CD14-positive monocyte (primary cell): ENCODE data around the gene CREG2. TPM values are rescaled to one million over a fixed set of nuclear protein-coding genes. Genes with fewer than 3 reads are reported as not detected.

ENCODE experiments used
- DNase-seq, 3 donors: peaks; one replicate each; pipeline ENCODE4 v3.0.0-alpha.2; 2011 to 2022
- H2AFZ ChIP-seq: 2 replicates; pipeline ENCODE4 v1.6.0; 2012; ENCODE audit warnings: mild to moderate bottlenecking, low read depth, low read length, inconsistent platforms; ENCODE audit not compliant: insufficient read depth, poor library complexity, severe bottlenecking
- H3K27ac ChIP-seq, 2 donors: 1 replicate in 1 of 2; 2 replicates in 1 of 2; pipeline ENCODE4 v1.5.1; 2012 to 2013; ENCODE audit warnings: low read length in 2 of 2, control low read depth in 1 of 2, inconsistent platforms in 1 of 2, low read depth in 1 of 2, mild to moderate bottlenecking in 1 of 2
- H3K27me3 ChIP-seq, 2 donors: one replicate each; pipeline versions ENCODE4 v1.6.0 to v1.6.1; 2011 to 2013; ENCODE audit warnings: low read length in 2 of 2; ENCODE audit not compliant: control insufficient read depth in 2 of 2, insufficient read depth in 2 of 2
- H3K36me3 ChIP-seq, 2 donors: replicated peaks in 1 of 2; 1 replicate in 1 of 2; 2 replicates in 1 of 2; pipeline versions ENCODE4 v1.5.1 to v1.6.1; 2012 to 2013; ENCODE audit warnings: low read length in 2 of 2, control low read depth in 1 of 2, inconsistent platforms in 1 of 2, mild to moderate bottlenecking in 1 of 2; ENCODE audit not compliant: insufficient read depth in 2 of 2, control insufficient read depth in 1 of 2
- H3K4me1 ChIP-seq, 2 donors: 1 replicate in 1 of 2; 2 replicates in 1 of 2; pipeline versions ENCODE4 v1.5.1 to v1.6.1; 2012 to 2013; ENCODE audit warnings: low read length in 2 of 2, control low read depth in 1 of 2, inconsistent platforms in 1 of 2, mild to moderate bottlenecking in 1 of 2, moderate library complexity in 1 of 2; ENCODE audit not compliant: insufficient read depth in 2 of 2, control insufficient read depth in 1 of 2
- H3K4me2 ChIP-seq: replicated peaks from 2 replicates; pipeline ENCODE3; 2012; ENCODE audit warnings: low read length, moderate library complexity, mild to moderate bottlenecking; ENCODE audit not compliant: poor library complexity, severe bottlenecking; ENCODE audit errors: extremely low read depth
- H3K4me3 ChIP-seq, 3 experiments: fragments of 200-600 bp in 1 of 3; sonication (generic) in 1 of 3; replicated peaks in 1 of 3; 1 replicate in 2 of 3; 2 replicates in 1 of 3; pipeline ENCODE4 v1.5.1; 2011 to 2013; ENCODE audit warnings: low read length in 3 of 3, mild to moderate bottlenecking in 3 of 3, control low read depth in 2 of 3, low read depth in 2 of 3, inconsistent platforms in 1 of 3, moderate library complexity in 1 of 3
- H3K79me2 ChIP-seq: 2 replicates; pipeline ENCODE4 v1.6.0; 2012; ENCODE audit warnings: mild to moderate bottlenecking, control low read depth, inconsistent platforms, low read length, moderate library complexity; ENCODE audit not compliant: insufficient read depth
- H3K9ac ChIP-seq: 2 replicates; pipeline ENCODE4 v1.6.0; 2017; ENCODE audit warnings: low read length, mild to moderate bottlenecking; ENCODE audit not compliant: insufficient read depth, poor library complexity, severe bottlenecking
- H3K9me3 ChIP-seq, 2 donors: replicated peaks in 1 of 2; 1 replicate in 1 of 2; 2 replicates in 1 of 2; pipeline versions ENCODE4 v1.5.1 to v1.6.1; 2012 to 2013; ENCODE audit warnings: low read length in 2 of 2, control low read depth in 1 of 2; ENCODE audit not compliant: control insufficient read depth in 1 of 2, insufficient read depth in 1 of 2
- H4K20me1 ChIP-seq: 2 replicates; pipeline ENCODE4 v1.6.0; 2012; ENCODE audit warnings: mild to moderate bottlenecking, low read length, control low read depth, moderate library complexity; ENCODE audit not compliant: insufficient read depth
- H3K27ac Mint-ChIP-seq, 7 donors: one replicate each; pipeline ENCODE4 v1.8.0; 2020; ENCODE audit warnings: mild to moderate bottlenecking in 7 of 7, mixed read lengths in 7 of 7, moderate library complexity in 6 of 7, inconsistent platforms in 2 of 7
- H3K27me3 Mint-ChIP-seq, 3 donors: one replicate each; pipeline ENCODE4 v1.8.0; 2021 to 2022; ENCODE audit warnings: low read depth in 3 of 3, mild to moderate bottlenecking in 3 of 3, mixed read lengths in 3 of 3, moderate library complexity in 3 of 3, inconsistent platforms in 1 of 3
- H3K36me3 Mint-ChIP-seq, 2 donors: one replicate each; pipeline ENCODE4 v1.8.0; 2020; ENCODE audit warnings: mixed read lengths in 2 of 2, inconsistent platforms in 1 of 2, mild to moderate bottlenecking in 1 of 2
- H3K4me1 Mint-ChIP-seq: one replicate; pipeline ENCODE4 v1.8.0; 2020; ENCODE audit warnings: mild to moderate bottlenecking, mixed read lengths
- H3K4me3 Mint-ChIP-seq, 2 donors: one replicate each; pipeline ENCODE4 v1.8.0; 2020; ENCODE audit warnings: mild to moderate bottlenecking in 2 of 2, mixed read lengths in 2 of 2, moderate library complexity in 1 of 2
- H3K9me3 Mint-ChIP-seq, 7 donors: one replicate each; pipeline ENCODE4 v1.8.0; 2020 to 2022; ENCODE audit warnings: mixed read lengths in 7 of 7, mild to moderate bottlenecking in 6 of 7, moderate library complexity in 6 of 7, inconsistent platforms in 2 of 7
- CTCF ChIP-seq: fragments of 200-600 bp; IDR thresholded peaks from one replicate; pipeline ENCODE4 v1.8.0; 2022; ENCODE audit warnings: antibody characterized with exemption, mild to moderate bottlenecking
- WGBS: methylation state at CpG from one replicate; pipeline ENCODE4 v1.1.5; 2013; ENCODE audit warnings: missing lambda C conversion rate; ENCODE audit not compliant: insufficient coverage; 5-methylcytosine and 5-hydroxymethylcytosine counted together
- intact Hi-C, 2 donors: fragments of 100-400 bp; cut with micrococcal nuclease; formaldehyde crosslinking; loops; one replicate each; pipeline versions ENCODE4 v1.15.0 to v1.15.1; 2023
- polyA plus RNA-seq, 3 donors: library from polyadenylated mRNA; depleted of rRNA in 1 of 3; unstranded in 2 of 3; stranded (reverse) in 1 of 3; fragments of 300-500 nt in 2 of 3; fragments of >200 nt in 1 of 3; fragmentation: Illumina TruSeq in 2 of 3; gene quantifications; 1 replicate in 2 of 3; 2 replicates in 1 of 3; pipeline ENCODE4 v1.2.3, GENCODE V29; 2012 to 2021
- small RNA-seq: library from RNA; depleted of rRNA; stranded (forward); fragments of <200 nt; gene quantifications from one replicate; pipeline ENCODE3, GENCODE V24; 2012; ENCODE audit warnings: low read depth; ENCODE audit not compliant: insufficient read length

The CREG2 gene
- polyA plus RNA-seq, 3 donors: not detected

GRCh38 chr2:101295895-101296294 lies 91.4 kb downstream of the CREG2 start:
- Histone ChIP-seq H3K79me2 (peaks cover 87% of the 10 kb centered on the region), H3K9me3 (no peaks in the 10 kb centered on the region), H3K4me1 (peaks cover 20 to 38% of the 10 kb centered on the region in 2 donors), H4K20me1 (peaks cover 100% of the 10 kb centered on the region), H2AFZ (no peak overlapping the region), H3K27me3 (no peaks in the 10 kb centered on the region), H3K4me3 (no peak overlapping the region), H3K9ac (no peak overlapping the region), H3K4me2 (no peak overlapping the region), H3K36me3 (peaks cover 57 to 92% of the 10 kb centered on the region in 2 donors), H3K27ac (no peak overlapping the region)
- Mint-ChIP-seq H3K4me1 (peaks cover 54% of the 10 kb centered on the region), H3K27me3 (no peaks in the 10 kb centered on the region), H3K36me3 (peaks cover 58 to 85% of the 10 kb centered on the region in 2 donors), H3K4me3 (no peak overlapping the region), H3K27ac (no peak overlapping the region), H3K9me3 (peaks cover 0 to 2% (median 0%) of the 10 kb centered on the region in 7 donors)
- no CpG with 5 or more reads among the region's 2 CpGs for WGBS
- no peak for TF ChIP-seq CTCF
- no peak for DNase-seq
- intact Hi-C loops: no loop called here

Small RNAs within 50 kb of the gene (small RNA-seq; reads per million reads assigned to genes)
- gene MIR5696: not detected

Other genes with a start within 250 kb of the CREG2 start
- 10 to 100 TPM; 16.1 to 78.0 (median 22.4) TPM for gene TBC1D8, start 236.1 kb downstream of the CREG2 start, polyA plus RNA-seq
- gene CNOT11, start 134.6 kb downstream of the CREG2 start, polyA plus RNA-seq: 10 to 100 TPM; 38.2 to 39.0 (median 38.4) TPM
- 100 to 1,000 TPM; 112 to 148 (median 141) TPM for gene RNF149, start 78.8 kb downstream of the CREG2 start, polyA plus RNA-seq
- gene RFX8, start 87.6 kb upstream of the CREG2 start, polyA plus RNA-seq: not detected